ENCODE data around the gene SPNS2.

SPNS2 gene

DNA sequence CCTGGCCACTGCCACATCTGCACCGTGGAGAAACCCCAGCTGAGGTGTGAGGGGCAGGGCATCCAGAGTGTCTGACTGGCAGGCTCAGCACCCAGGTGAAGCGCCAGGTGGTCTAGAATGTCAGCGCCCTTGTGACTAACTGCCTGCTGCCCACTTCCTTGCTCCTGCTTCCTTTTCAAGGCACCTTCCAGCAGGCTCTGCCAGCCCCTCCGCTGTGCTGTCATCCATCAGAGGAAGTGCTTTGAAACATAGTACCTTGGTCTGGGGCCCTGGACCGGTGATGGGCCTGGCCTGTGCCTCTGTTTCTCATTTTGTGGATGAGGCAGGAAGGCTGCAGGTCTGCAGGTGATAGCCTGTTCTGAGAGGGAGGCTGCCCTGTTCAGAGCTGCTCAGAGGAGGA is 5.5 kb downstream of the SPNS2 start:
- DNase-seq, result no peak

DNA sequence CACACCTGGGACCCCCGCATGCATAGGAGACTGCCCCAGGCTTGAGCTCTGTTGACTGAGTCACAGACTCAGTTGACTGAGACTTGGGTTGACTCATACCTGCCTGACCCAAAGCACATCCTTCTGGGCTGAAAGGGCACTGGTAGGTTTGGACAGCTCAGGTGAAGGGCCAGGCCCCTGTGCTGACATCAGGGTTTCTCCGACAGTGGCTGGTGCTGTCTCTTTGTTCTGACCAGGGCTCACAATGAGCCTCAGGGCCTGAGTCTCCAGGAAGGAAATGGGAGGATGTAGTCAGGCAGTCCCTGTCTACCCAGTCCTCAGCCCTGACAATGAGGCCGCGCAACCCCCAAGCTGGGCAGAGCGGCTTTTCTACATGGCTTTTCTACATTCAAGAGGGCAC is 6.5 kb downstream of the SPNS2 start:
- DNase-seq, result no peak

DNA sequence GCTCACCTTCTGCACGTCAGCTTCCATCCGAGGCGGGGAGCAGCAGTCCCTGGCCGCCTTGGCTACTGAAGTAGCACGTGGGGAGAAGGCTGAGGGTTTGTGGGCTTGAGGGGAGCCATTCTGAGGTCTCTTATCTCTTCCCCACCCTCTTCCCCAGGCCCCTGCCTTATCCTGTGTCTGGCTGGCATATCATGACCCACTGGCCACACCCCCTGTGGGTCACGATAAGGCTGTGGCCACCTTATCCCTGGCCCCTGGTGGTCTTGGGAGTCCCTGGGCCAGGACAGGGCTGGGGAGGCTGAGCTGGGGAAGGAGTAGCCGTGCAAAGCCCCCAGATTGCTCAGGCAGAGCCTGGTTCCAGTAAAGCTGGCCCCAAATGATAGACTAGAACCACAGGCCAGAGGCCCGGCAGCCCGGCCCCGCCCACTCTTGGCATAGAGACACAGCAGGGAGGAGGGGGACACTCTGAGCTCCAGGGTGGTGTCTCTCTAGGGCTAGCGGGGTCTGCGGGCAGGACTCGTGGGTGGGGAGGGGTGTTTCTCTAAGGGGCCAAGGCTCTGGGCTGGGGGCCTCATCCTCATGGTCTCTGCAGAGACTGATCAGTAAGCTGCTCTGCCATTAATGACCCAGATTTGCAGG is 7.6 kb downstream of the SPNS2 start:
- DNase-seq, result no peak

DNA sequence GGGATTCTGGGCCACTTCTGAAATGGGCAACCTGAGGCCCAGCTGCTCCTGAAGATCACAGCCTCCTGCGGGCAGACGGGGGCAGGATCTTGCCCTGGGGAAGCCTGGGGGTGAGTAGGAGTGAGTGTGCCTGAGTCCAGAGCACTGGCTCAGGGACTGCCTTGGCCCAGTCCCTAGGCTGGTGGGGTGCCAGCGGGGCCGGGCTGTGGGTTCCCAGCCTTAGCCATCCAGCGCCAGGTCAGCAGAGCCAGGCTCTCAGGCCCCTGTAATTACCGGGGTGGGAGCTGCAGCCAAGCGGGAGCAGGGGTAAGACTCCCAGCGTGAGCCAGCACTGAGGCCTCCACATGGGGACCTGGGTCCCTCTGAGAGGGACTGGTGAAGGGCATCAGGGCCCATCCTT is 8.2 kb downstream of the SPNS2 start:
- no peak for DNase-seq

DNA sequence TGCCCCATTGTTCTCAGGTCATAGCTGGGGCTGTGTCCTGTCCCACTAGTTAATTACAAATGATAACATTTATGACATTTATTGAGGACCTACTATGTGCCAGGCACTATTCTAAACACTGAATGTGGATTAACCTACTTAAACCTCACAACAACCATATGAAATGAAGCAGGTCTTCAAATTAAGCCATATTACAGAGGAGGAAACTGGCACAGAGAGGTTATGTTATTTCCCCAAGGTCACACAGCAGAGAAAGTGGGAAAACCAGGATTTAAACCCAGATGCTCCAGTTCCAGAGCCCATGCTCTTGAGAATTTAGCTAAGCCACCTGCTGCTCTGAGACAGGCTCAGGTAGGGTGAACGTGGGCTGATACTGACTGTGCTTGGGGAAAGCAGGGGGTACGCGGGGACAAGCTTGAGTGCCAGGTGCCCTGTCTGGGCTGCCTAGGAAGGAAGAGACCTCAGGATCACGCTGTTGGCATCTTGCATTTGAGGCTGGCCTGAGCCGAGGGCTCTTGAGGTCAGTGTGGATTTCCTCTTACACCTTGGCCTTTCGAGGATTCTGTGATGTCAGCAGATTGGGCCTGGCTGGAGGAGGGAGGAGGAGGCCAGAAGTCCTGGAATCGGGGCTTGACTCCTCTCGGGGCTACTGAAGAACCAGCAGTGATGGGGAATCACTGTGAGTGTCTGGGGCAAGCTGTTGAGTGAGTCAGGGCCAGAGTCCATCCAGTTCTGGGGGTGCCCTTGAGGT is 8.9 kb downstream of the SPNS2 start:
- DNase-seq, result no peak

DNA sequence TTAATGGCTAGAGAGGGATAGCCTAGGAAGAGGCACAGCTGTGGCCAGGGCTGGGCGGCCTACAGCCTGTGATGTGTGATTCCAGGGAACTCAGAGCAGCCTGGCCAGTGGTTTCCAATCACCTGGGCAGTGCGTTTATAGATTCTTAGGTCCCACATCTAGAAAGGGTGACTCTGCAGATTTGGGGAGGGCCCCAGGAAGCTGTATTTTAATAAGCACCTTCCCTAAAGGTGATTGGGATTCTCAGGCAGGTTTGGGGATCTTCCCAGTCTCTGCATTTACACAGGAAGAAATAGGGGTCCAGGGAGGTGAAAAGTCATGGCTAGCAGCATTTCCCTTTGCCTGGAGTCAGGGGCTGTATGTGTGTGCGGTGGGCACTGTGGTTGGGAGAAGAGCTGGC is 9.5 kb downstream of the SPNS2 start:
- DNase-seq, result no peak

DNA sequence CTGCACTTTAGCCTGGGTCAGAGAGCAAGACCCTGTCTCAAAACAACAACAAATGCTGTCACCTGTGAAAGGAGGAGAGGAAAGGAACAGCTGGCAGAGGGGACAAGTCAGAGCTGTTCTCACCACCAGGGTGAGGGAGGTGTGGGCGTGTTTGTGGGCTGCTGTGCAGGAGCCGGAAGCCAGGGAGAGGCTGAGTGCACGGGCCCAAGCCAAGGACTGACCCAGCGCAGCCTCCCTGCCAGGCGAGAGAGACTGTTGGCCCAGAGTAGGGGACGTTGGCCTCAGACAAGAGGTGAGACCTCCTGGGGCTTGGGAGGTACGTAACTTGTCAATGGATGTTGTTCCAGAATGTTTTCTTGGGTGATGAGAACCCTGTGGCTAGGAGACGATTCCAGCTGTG is 10.7 kb downstream of the SPNS2 start:
- DNase-seq, result no peak

DNA sequence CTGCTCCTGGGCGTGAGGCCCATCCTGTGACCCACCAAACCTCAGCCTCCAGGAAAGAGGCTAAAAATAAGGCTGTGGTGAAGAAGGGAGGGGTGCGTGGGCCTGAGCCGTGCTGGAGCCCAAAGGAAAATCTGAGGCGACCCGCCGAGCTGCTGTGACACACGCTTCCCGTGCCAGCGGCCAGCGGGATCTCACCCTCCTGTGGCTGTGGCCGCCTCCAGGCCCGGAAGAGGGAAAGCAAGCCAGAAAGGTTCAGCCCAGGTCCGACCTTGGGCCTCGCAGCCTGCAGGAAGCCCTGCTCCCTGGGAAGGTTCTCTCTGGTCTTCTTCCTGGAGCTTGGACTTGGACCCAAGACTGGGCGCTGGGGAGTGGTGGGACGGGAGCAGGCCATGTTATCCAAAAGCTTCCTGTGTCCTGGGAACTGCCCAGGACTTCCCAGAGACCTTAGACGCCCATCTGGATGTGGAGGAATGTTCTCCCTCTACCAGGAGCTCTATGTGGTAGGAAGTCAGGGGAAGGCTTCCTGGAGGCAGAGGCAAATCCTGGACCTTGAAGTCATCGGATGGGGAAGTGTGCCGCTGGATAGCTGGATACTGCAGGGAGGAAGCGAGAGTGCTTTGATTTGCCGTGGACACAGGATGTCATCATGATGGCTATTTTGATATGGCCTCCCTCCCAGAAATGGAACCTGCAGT is 11.4 kb downstream of the SPNS2 start:
- DNase-seq, result no peak

GRCh38 chr17:4510618-4510941 is 11.9 kb downstream of the SPNS2 start:
- DNase-seq, result no peak

DNA sequence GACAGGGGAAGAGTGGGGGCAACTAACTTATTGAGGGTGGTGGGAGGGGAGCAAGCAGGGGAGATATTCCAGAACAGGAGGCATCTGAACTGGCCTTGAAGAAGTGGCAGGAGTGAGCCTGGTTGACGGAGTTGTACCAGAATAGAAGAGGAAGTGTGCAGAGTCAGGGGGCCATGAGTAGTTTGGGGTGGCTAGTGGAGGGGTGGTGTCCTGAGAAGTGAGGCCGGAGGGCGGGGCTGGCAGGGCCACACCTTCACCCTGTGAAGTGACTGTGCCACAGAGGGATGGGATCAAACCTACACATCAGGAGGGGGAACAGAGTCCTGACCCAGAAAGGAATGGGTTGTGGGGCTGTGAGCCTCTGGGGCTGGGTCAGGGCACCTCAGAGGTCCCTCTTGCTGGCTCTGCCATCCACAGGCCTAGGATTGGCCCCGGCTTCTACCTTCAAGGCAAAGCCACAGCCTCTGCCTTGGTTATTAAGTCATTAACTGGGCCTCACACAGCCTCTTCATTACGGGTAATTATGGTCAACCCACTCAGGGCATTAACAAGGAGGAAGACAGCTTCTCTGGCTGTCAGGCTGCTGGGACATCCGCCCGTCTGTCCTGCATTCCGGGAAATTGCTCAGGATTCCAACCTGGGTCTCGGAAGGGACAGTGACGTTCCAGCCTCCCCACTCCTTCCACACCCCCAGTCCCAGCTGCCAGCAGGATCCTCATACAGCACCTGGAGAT is 12.7 kb downstream of the SPNS2 start:
- no peak for DNase-seq

GRCh38 chr17:4512156-4513112 is 13.8 kb downstream of the SPNS2 start:
- DNase-seq, result no peak

GRCh38 chr17:4513113-4514032 is 14.7 kb downstream of the SPNS2 start:
- DNase-seq, result no peak

DNA sequence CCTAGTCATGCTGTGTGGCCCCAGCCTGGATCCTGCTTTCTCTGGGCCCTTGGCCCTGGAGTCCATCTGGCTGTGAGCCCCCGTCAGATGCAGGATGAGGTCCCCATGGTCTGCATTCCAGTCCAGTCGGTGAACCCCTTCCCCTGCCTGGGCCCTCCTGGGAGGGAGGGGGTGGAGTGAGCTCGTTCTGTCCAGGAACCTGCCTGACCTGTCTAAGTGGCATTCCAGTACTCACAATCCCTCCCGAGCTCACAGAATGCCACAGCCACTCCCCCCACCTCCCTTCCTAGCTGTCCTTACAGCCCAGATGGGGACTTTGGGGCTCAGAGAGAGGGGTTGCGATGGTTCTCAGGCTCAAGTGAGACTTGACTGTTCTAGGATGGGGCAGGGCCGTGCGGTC is 15.5 kb downstream of the SPNS2 start:
- DNase-seq, result no peak

- no peak for DNase-seq
Observed at GRCh38 chr17:4514779-4515178, 16.1 kb downstream of the SPNS2 start.

DNA sequence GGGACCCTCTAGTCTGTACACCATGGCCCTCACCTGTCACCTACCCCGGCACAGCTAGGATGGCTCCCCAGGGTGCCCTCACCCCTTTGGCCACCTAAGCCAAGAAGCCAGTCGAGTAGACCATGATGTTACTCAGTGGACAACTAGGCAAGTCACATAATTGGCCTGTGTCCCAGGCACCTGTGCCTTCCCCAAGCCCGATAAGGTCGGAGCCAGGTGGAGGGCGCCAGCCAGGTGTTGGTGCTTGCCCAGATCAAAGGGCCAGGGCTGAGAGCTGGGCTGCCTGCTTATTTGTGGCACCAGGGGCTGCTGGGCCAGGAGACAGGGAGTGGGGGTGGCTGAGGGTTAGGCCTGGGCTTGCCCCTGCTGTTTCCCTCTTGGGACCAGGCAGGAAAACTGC is 16.8 kb downstream of the SPNS2 start:
- no peak for DNase-seq

DNA sequence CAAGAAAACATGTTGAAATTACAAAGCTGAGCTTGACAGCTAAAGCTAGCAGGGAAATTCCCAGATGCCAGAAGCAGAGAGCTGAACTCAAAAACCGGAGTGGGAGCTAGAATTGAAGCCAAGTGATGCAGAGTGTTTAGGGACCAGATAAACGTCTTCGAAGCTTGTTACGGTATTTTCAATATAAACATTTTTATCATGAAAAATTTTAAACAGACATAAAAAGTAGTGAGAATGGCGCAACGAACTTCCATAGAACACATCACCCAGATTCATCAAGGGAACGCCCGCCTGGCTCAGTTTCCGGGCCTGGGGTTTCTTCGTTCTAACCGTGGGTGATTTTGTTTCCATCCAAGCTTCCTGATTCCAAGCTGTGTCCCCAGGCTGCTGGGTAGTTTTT is 18.1 kb downstream of the SPNS2 start:
- DNase-seq, result no peak

- DNase-seq, result no peak
Observed at GRCh38 chr17:4518901-4519300, 20.2 kb downstream of the SPNS2 start.

DNA sequence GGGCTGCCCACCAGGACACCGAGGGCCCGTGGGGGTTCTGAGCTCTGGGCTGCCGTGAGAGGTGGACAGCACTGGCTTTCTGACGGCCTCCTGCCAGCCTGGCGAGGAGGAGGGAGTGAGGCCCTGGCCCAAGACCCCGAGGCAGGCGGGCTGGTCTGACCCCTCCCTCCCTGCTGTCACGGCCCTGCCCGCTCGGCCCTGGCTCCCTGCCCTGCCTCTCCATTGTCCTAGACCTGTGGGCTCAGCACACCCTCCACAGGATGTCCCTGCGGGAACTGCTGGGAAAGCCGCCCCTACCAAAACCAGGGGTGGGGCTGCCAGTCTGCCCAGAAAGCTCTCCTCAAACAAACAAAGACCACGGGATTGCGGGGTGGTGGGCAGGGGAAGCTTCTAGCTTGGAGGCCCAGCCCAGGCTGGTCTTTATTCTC is 20.7 kb downstream of the SPNS2 start:
- DNase-seq, result no peak

- no peak for DNase-seq
Observed at GRCh38 chr17:4520060-4520893, 21.6 kb downstream of the SPNS2 start.

GRCh38 chr17:4520894-4521600 is 22.4 kb downstream of the SPNS2 start:
- no peak for DNase-seq
